ENCODE data around the gene CPNE2. TPM values are rescaled to one million over a fixed set of nuclear protein-coding genes. Genes with fewer than 3 reads are reported as not detected.

The CPNE2 gene
- total RNA-seq, 1 experiment from 2014 or later = 43.4 TPM

DNA sequence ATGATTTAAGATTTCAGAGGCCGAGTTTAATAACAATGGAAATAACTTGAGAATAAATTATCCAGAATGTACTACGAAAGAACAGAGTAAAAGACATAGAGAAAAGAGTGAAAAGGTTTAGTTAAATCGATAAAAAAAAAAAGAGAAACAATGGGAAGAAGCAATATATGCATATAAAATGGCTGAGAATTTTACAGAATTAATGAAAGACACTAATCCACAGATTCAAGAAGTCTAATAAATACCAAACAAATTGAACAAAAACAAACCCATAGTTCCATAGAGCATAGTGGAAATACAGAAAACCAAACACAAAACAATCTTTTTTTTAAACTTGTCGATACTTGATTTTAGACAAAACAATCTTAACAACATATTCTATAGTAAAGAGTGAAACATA, 91.7 kb downstream of the CPNE2 start:
- DNase-seq (ENCODE audit: low read depth, low spot score) (no peak), ATAC-seq (no peak)
- in situ Hi-C loops (cut with HindIII; ENCODE audit: low pct_unique_long_range_greater_than_20kb, low sequenced_read_pairs) (no loop called here), intact Hi-C loops (cut with micrococcal nuclease; ENCODE audit: unreplicated experiment) (no loop called here)
- H3K4me1 ChIP-seq (ENCODE audit: control insufficient read depth, insufficient read depth, low read length) = peaks cover 7% of the 10 kb centered on the region
- no peak for TF ChIP-seq POLR2AphosphoS5 (IDR thresholded peaks at IDR 0.05; ENCODE audit: low read depth, low read length)
- no peak for TF ChIP-seq TCF7L2 (IDR thresholded peaks at IDR 0.05; ENCODE audit: low read depth, low read length)
- TF ChIP-seq, protein P1, sequence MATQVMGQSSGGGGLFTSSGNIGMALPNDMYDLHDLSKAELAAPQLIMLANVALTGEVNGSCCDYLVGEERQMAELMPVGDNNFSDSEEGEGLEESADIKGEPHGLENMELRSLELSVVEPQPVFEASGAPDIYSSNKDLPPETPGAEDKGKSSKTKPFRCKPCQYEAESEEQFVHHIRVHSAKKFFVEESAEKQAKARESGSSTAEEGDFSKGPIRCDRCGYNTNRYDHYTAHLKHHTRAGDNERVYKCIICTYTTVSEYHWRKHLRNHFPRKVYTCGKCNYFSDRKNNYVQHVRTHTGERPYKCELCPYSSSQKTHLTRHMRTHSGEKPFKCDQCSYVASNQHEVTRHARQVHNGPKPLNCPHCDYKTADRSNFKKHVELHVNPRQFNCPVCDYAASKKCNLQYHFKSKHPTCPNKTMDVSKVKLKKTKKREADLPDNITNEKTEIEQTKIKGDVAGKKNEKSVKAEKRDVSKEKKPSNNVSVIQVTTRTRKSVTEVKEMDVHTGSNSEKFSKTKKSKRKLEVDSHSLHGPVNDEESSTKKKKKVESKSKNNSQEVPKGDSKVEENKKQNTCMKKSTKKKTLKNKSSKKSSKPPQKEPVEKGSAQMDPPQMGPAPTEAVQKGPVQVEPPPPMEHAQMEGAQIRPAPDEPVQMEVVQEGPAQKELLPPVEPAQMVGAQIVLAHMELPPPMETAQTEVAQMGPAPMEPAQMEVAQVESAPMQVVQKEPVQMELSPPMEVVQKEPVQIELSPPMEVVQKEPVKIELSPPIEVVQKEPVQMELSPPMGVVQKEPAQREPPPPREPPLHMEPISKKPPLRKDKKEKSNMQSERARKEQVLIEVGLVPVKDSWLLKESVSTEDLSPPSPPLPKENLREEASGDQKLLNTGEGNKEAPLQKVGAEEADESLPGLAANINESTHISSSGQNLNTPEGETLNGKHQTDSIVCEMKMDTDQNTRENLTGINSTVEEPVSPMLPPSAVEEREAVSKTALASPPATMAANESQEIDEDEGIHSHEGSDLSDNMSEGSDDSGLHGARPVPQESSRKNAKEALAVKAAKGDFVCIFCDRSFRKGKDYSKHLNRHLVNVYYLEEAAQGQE (IDR thresholded peaks at IDR 0.05; ENCODE audit: insufficient read depth in 1 of 2, low read depth in 2 of 2, low read length in 1 of 2) = no peak
- no peak for TF ChIP-seq SIN3A (IDR thresholded peaks at IDR 0.05; ENCODE audit: borderline replicate concordance, insufficient read depth, low read depth, low read length)
- TF ChIP-seq CTCF (IDR thresholded peaks at IDR 0.05) = no peak
- no peak overlapping the region for H3K27ac ChIP-seq (ENCODE audit: low read length)
- H3K9me3 ChIP-seq (ENCODE audit: control insufficient read depth, insufficient read depth, low read depth, low read length) = no peaks in the 10 kb centered on the region
- BruUV-seq (replicated peaks) = no TSS peak
- ChIA-PET CTCF (no interaction called here), POLR2A (no interaction called here)
- no peak overlapping the region; a peak in 1 of 4 replicates for H3K4me3 ChIP-seq (ENCODE audit: low read depth in 2 of 2, low read length in 2 of 2)
- peaks cover 4% of the 10 kb centered on the region; the same call in 1 of the 2 replicates for H3K36me3 ChIP-seq (ENCODE audit: control insufficient read depth, insufficient read depth, low read length)
- no peaks in the 10 kb centered on the region for H3K27me3 ChIP-seq (ENCODE audit: control insufficient read depth, insufficient read depth, low read length)

GRCh38 chr16:57184887-57185445, 92.6 kb downstream of the CPNE2 start:
- CTCF ChIA-PET = no interaction called here
- Histone ChIP-seq H3K27me3 (ENCODE audit: control insufficient read depth, insufficient read depth, low read length) (no peaks in the 10 kb centered on the region), H3K4me3 (ENCODE audit: low read depth in 2 of 2, low read length in 2 of 2) (peak overlapping the region; percentile 79 to 93), H3K27ac (ENCODE audit: low read length) (peak overlapping the region; percentile 94), H3K9me3 (ENCODE audit: control insufficient read depth, insufficient read depth, low read depth, low read length) (no peaks in the 10 kb centered on the region), H3K4me1 (ENCODE audit: control insufficient read depth, insufficient read depth, low read length) (no peaks in the 10 kb centered on the region; the same call in 1 of the 2 replicates), H3K36me3 (ENCODE audit: control insufficient read depth, insufficient read depth, low read length) (peaks cover 4% of the 10 kb centered on the region; the same call in 1 of the 2 replicates)
- intact Hi-C loops (cut with micrococcal nuclease; ENCODE audit: unreplicated experiment) (no loop called here), in situ Hi-C loops (cut with HindIII; ENCODE audit: low pct_unique_long_range_greater_than_20kb, low sequenced_read_pairs) (no loop called here)
- ATAC-seq (no peak), DNase-seq (ENCODE audit: low read depth, low spot score) (no peak)
- no TSS peak for BruUV-seq (replicated peaks)
- TF ChIP-seq SIN3A (IDR thresholded peaks at IDR 0.05; ENCODE audit: borderline replicate concordance, insufficient read depth, low read depth, low read length) (no peak), POLR2AphosphoS5 (IDR thresholded peaks at IDR 0.05; ENCODE audit: low read depth, low read length) (no peak), CTCF (IDR thresholded peaks at IDR 0.05) (no peak), TCF7L2 (IDR thresholded peaks at IDR 0.05; ENCODE audit: low read depth, low read length) (no peak)
- TF ChIP-seq, protein P1 (IDR thresholded peaks at IDR 0.05; ENCODE audit: insufficient read depth in 1 of 2, low read depth in 2 of 2, low read length in 1 of 2) = no peak
- POLR2A ChIA-PET = no interaction called here
